Gastroesophageal sphincter (tissue), 3 donors: ENCODE data around the gene MRPS5.

Experiments used
- POLR2A ChIP-seq, 2 donors: fragments of 450-650 bp; IDR thresholded peaks; one replicate each; pipeline ENCODE4 v1.6.1; 2017; ENCODE audit warnings: antibody characterized with exemption in 2 of 2, mild to moderate bottlenecking in 2 of 2, moderate library complexity in 1 of 2
- POLR2AphosphoS5 ChIP-seq: sonication (generic); formaldehyde crosslinking; IDR thresholded peaks from one replicate; pipeline ENCODE4 v1.6.1; 2017; ENCODE audit warnings: antibody characterized with exemption
- TF ChIP-seq, protein P1 (sequence below), 4 experiments: fragments of 200-600 bp in 2 of 4; fragments of 450-650 bp in 2 of 4; sonication (generic) in 1 of 4; IDR thresholded peaks; one replicate each; pipeline ENCODE4 v1.5.1; 2017 to 2019; ENCODE audit warnings: antibody characterized with exemption in 4 of 4, mild to moderate bottlenecking in 2 of 4, moderate library complexity in 2 of 4

DNA sequence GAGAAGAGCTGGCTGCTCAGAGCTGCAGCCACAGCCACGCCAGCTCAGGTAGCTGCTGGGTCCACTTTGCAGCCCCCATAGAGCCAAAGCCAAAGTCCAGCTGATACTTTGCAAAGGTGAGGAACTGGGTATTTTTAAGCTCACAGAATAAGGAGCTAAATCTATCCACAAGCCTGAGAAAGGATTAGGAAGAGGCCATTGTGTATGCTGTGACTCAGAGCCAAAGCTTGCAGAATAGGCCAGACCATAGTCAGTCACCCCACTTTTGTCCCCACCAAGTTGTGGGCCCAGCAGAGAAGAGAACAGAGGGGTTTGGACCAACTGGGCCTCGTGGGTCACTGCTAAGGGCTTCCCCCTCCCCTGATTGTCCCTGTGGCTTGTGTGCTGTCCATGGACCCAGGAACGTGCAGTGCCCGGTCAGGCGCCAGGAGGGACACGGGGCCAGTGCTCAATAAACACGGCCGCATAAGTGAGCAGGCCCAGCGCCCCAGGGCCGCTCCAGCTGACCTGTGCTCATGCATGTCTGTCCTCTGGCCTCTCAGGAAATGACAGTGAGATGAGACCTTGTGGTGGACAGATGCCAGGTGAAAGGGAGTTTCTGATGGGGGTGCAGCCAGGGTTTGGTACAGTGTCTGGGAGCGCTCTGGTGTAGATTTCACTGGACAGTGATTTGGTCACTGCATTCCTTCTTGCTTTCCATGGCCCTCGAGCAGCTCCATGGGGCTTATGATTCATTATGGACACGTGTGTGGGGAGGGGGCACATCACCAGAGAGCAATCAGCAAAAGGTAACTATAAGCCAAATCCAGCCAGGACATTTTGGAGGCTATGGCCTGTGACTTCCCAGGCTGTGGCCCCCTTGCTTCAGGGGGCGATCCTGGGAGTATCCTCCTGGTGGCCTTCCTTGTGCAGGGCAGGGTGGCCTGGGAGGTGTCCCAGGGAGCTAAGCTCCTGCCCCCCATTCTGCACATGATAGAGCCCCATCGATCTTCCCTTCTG, 64.8 kb downstream of the MRPS5 start:
- TF ChIP-seq POLR2A (IDR thresholded peaks at IDR 0.05) (no peak), POLR2AphosphoS5 (peak; percentile 11)
- TF ChIP-seq, protein P1, sequence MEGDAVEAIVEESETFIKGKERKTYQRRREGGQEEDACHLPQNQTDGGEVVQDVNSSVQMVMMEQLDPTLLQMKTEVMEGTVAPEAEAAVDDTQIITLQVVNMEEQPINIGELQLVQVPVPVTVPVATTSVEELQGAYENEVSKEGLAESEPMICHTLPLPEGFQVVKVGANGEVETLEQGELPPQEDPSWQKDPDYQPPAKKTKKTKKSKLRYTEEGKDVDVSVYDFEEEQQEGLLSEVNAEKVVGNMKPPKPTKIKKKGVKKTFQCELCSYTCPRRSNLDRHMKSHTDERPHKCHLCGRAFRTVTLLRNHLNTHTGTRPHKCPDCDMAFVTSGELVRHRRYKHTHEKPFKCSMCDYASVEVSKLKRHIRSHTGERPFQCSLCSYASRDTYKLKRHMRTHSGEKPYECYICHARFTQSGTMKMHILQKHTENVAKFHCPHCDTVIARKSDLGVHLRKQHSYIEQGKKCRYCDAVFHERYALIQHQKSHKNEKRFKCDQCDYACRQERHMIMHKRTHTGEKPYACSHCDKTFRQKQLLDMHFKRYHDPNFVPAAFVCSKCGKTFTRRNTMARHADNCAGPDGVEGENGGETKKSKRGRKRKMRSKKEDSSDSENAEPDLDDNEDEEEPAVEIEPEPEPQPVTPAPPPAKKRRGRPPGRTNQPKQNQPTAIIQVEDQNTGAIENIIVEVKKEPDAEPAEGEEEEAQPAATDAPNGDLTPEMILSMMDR (IDR thresholded peaks at IDR 0.05): no peak
